Fibroblast of gingiva (primary cell): ENCODE measurements around the gene GSTM4.
A peak's percentile ranks its signal among the peaks of the same experiment; 100 is the strongest.
"Not testable (repeated sequence)": the region's sequence is repeated elsewhere in the genome, so short reads cannot be mapped to it uniquely, and the experiment has no call there.

ENCODE experiments used
- DNase-seq: peaks from one replicate; pipeline ENCODE4 v3.0.0-alpha.2; 2011; ENCODE audit warnings: low read depth

GSTM4 gene

GRCh38 chr1:109639841-109640184, 16.1 kb upstream of the GSTM4 start:
- DNase-seq = no peak

- DNase-seq = peak; percentile 40
Measured at GRCh38 chr1:109640285-109640865, 15.5 kb upstream of the GSTM4 start.

- DNase-seq = no peak
Measured at GRCh38 chr1:109641078-109641740, 14.7 kb upstream of the GSTM4 start.

- DNase-seq = no peak
Measured at GRCh38 chr1:109641861-109642260, 14.0 kb upstream of the GSTM4 start.

- DNase-seq = peak; percentile 44
Measured at GRCh38 chr1:109642626-109643025, 13.3 kb upstream of the GSTM4 start.

GRCh38 chr1:109643385-109644230, 12.3 kb upstream of the GSTM4 start:
- DNase-seq = peak; percentile 45

- no peak for DNase-seq
Measured at GRCh38 chr1:109644670-109645069, 11.2 kb upstream of the GSTM4 start.

GRCh38 chr1:109649491-109649914, 6.4 kb upstream of the GSTM4 start:
- peak; percentile 66 for DNase-seq

GRCh38 chr1:109650609-109651008, 5.3 kb upstream of the GSTM4 start:
- no peak for DNase-seq

- no peak for DNase-seq
Measured at GRCh38 chr1:109652402-109652801, 3.5 kb upstream of the GSTM4 start.

GRCh38 chr1:109653306-109653705, 2.6 kb upstream of the GSTM4 start:
- DNase-seq = no peak

GRCh38 chr1:109654519-109654918, 1.4 kb upstream of the GSTM4 start:
- DNase-seq = no peak

GRCh38 chr1:109657395-109657794, 1.5 kb downstream of the GSTM4 start:
- no peak for DNase-seq

- DNase-seq = no peak
Measured at GRCh38 chr1:109657970-109658369, 2.1 kb downstream of the GSTM4 start.

- no peak for DNase-seq
Measured at GRCh38 chr1:109658533-109659042, 2.7 kb downstream of the GSTM4 start.

GRCh38 chr1:109659145-109659544, 3.2 kb downstream of the GSTM4 start:
- DNase-seq = no peak

- no peak for DNase-seq
Measured at GRCh38 chr1:109659997-109660690, 4.2 kb downstream of the GSTM4 start.

GRCh38 chr1:109660691-109661026, 4.8 kb downstream of the GSTM4 start:
- not testable (repeated sequence) for DNase-seq

GRCh38 chr1:109661391-109661790, 5.5 kb downstream of the GSTM4 start:
- no peak for DNase-seq

- no peak for DNase-seq
Measured at GRCh38 chr1:109664671-109665070, 8.8 kb downstream of the GSTM4 start.

- peak; percentile 87 for DNase-seq
Measured at GRCh38 chr1:109667452-109668122, 11.7 kb downstream of the GSTM4 start, which contains the start of gene GSTM2. Gene GSTM2, plus strand, starts transcription at chr1:109668057. Its CDS starts 59 bp downstream, at chr1:109668116.
